HG03060 (cell line): Measurements from ENCODE around the gene PCLAF.
A peak's percentile ranks its signal among the peaks of the same experiment; 100 is the strongest.
"Not testable (repeated sequence)": the region's sequence is repeated elsewhere in the genome, so short reads cannot be mapped to it uniquely, and the experiment has no call there.

Experiments used
- ATAC-seq: cut with Tn5 transposase; IDR thresholded peaks from one replicate; pipeline ENCODE4 v1.9.1; 2021; ENCODE audit warnings: low read depth, moderate number of reproducible peaks; ENCODE audit not compliant: unreplicated experiment

The PCLAF gene

DNA sequence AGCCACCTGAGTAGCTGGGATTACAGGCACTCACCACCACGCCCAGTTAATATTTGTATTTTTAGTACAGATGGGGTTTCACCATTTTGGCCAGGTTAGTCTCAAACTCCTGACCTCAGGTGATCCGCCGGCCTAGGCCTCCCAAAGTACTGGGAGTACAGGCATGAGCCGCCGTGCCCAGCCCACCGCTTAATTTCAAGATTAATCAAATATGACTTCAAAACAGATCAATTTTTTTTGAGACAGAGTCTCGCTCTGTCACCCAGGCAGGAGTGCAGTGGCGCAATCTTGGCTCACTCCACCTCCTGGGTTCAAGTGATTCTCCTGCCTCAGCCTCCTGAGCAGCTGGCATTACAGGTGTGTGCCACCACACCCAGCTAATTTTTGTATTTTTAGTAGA lies 9.9 kb downstream of the PCLAF start:
- ATAC-seq: not testable (repeated sequence)

DNA sequence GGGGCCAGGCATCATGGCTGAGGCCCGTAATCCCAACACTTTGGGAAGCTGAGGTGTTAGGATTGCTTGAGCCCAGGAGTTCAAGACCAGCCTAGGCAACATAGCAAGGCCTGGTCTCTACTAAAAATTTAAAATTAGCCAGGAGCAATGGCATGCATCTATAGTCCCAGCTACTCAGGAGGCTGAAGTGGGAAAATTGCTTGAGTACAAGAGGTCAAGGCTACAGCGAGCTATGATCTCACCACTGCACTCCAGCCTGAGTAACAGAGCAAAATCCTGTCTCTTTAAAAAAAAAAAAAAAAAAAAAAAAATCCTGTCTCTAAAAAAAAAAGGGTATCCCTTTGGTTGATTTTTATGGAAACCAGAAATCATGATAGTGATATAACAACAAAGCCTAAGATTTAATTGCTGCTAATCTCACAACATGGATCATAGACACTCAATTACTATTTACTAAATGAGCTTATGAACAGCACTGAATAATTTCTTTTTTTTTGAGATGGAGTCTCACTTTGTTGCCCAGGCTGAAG lies 12.1 kb downstream of the PCLAF start:
- no peak for ATAC-seq

DNA sequence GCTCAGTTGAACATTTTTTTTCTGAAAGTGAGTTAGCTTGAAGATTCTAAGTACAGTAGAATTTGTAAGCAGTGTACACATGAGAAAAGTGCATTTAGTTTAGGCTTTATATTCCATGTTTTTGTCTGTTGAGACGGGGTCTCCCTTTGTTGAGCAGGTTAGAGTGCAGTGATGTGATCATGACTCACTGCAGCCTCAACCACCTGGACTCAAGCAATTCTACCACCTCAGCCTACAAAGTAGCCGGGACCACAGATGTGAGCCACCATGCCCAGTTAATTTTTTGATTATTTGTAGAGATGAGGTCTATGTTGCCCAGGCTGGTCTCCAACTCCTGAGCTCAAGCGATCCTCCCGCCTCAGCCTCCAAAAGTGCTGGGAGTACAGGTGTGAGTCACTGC lies 20.0 kb downstream of the PCLAF start:
- no peak for ATAC-seq

DNA sequence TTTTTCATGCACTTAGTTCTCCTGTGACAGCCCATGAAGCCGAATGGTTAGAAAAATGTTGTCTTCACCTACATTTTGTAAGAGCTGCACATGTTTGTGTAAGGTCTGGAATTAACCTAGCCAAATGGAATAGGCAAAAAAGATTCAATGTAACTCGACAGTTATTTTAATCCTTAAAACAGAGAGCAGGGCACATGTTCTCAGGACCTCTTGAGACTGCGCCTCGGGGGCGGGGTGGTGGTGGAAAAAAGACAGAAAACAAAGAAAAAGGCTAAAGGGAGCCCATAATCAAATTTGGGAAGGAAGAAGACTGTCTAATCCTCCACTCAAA lies 24.6 kb downstream of the PCLAF start:
- no peak for ATAC-seq

DNA sequence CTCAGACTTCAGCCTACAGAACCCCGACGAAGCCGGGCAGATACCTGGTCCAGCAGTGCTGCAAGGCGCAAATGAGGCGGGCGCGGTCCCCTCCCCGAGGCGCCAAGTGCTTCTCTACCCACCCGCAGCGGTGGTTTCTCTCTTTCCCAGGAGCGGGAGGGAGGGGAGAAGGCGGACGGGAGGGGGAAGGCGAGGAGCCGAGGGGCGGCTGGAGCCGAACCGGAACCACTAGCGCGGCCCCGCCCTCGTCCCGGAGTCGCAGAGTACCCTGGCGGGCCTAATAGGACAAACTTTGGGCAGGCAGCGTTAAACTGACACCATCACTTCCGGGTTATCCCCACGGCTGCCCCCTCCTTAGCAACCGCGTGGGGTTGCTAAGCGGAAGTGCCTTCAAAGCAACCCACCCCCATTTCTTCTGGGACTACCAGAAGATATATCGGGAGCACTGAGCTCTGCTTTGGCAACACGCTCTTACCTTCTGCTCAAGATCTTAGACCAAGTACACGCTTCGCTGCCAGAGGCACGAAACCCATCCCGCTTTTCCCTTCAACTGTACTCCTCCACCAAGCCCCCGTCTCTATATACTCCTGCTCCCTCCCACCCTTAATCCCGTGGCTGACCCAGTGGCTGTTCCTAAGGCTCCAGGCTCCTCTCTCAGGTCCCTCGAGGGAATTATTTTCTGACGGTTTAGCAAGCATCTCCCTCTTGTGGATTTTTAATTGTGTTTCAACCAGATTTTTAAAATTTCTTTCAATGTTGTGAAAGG lies 25.1 kb downstream of the PCLAF start, which contains the start of gene CSNK1G1:
CSNK1G1 (minus strand) TSS at position 230 of the 766 bp plus-strand sequence. CDS start 55,674 bp downstream, outside the sequence.
- ATAC-seq: peak; percentile 89

DNA sequence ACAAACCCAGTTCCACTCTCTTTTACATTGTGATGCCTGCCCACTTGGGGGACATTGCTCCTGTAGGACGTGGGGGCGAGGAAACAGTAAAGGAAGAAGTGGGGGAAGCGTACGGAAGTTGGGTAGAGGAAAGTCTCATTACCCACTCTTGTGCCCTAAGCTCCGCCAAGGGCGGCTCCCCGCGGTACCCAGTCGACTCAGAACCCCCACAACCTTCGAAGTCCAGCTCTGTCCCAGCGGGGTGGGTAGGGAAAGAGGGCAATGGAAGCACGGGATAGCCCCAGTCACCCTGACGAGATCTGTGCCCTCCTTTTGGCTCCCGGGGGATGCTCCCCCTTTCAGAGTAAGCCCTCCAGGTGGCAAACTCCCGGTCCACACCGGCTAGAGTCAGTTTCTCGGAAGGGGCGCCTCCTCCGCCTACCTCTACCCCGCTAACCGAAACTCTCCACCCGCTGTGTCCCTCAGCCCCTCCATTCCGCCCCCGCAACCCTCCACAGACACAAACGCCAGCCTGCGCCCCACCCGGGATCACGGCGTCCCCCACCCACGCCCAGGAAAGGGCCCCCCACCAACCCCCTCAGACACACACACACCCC lies 25.8 kb downstream of the PCLAF start:
- ATAC-seq: no peak

DNA sequence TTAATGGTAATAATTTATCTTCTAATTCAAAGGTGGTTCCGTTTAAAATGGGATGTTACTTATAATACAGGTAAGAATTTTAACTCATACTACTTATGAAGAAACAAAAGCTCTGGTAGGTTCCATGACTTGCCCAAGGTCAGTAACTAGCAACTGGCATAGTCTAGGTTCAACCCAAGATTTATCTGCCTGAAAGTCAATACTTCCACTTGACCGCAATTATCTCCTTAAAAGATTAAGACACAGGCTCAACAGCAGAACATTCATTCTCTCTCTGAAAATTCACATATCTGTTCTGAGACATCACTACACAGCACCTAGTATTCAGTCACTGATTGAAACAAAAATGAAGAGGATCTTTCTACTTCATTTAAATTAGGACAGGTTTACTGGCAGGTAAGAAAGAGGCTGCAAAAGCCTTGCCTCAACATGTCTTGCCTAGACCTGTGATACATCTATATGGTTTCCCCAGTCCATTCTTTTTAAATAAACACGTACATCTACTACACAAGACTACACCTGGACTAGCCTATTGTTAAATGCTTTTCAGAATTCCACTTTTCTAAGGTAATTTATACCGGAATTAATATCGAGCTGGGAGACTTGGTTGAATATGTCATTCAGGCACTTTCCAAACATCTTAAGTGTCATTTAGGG lies 26.4 kb downstream of the PCLAF start:
- ATAC-seq: no peak

DNA sequence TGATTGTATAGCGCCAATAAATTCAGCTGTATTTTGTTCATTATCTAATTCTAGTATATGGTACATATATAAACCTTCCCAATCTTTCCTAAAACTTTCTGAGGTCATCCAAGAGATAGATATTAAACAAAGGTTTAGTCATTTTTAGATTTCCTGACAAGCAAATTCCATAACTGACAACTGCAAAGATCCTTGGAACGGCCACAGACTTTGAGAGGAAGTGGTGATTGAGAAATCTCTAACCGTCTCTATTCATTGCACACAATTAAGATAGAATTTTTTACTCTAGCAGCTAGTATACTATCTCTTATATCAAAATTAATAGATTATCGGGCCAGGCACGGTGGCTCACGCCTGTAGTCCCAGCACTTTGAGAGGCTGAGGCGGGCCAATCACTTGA lies 30.0 kb downstream of the PCLAF start:
- ATAC-seq: no peak

DNA sequence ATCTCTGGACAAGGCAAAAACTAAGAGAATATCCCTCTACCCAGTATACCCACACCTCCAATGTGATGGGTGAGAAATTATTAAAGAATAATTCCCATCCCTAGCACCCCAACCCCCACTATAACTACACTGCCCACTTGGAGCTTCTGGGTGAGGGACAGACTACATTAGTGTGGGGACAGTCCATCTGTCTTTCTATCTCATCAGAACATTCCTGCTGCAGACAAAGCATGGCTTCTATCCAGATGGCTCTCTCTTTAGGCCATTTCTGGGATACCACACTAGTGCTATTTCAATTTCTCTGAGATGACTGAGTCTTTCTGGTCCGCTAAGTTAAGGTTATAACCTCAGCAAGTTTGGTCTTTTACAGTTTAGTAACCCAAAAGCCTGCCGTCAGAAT lies 31.9 kb downstream of the PCLAF start:
- ATAC-seq: no peak

DNA sequence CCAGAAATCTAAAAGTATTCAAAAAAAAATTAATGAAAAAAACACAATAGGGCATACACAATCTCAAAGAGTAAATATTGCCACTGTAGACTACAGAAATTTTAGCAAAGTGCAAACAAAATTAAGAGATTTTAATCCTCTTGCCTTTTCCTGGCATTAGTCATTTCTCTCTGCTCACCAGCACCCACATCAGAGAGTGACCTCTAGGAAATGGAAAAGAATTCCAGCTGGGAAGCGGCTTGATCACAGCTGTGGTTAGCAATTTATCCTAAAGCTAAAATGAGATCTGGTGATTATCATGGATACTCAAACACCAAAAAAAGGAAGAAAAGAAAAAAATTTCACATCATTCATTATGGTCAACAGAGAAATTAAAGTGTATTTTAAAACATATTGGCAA lies 32.8 kb downstream of the PCLAF start:
- no peak for ATAC-seq

DNA sequence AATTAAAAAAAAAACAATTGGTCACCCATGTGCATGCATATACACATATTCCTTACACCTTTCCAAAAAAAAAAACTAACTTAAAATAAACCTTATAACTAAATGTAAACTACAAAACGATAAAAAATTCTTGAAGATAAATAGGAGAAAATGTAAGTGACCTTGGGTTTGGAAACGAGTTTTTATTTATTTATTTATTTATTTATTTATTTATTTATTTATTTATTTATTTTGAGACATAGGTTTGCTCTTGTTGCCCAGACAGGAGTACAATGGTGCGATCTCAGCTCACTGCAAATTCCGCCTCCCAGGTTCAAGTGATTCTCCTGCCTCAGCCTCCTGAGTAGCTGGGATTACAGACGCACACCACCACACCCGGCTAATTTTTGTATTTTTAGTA lies 35.0 kb downstream of the PCLAF start:
- not testable (repeated sequence) for ATAC-seq

DNA sequence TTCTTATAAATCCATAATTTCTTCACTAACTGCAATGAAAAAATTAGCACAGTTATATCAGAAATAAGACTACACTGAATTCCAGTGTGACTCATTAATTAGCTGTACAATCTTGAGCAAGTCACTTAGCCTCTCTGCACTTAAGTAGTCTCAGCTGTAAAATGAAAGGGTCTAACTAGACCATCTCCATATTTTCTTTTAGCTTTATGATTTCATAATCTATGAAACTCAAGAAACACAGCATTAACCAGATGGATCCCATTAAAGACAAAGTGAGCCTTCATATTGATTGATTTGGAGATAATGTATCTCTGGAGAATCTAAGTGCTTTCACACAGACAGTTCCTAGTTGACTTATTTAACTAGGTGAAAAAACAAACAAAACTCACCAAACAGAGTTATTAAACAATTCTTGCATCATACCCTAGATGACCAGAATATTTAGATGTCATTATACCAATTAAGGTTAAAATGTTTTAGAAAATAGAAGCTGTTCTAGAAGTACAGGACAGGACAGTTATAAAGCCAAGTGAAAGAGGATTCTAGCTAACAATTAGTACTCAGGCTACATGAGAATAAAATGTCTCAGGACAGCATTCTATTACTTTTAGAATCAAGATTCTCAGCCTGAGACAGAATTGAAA lies 36.5 kb downstream of the PCLAF start:
- ATAC-seq: no peak

DNA sequence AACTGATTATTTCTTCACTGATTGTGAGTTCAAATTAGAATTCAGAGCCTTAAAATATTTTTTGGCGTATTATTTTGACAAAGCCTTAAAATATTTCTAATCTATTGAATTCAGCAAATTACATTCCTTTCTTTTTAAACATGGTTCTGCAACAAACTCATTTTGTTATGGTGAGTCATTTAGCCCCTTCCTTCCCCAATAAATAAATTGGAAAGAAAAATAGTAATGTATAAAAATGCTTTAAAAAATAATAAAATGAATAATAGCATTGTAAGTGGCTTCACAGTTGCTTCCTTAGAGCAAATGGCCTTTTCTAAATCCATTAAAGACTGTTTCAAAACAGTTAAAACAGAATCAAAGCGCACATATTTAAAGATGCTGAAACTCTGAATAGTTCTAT lies 37.4 kb downstream of the PCLAF start:
- ATAC-seq: no peak

DNA sequence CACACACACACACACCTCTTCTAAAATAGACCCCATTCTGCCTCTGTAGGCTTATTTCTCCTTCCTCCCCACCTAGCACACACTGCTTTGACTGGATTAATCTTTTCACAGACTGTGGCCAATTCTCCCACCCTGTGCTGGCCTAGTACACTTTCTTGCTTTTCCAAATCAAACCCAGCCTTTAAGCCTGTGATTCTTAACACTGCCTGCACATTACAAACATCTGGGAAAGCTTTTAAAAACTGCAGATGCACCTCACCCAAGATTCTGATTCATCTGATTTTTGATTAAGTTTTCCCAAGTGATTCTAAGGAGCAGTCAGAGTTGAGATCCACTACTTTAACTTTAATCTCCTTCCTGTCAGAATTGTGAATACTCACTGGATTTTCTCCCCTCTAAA lies 38.0 kb downstream of the PCLAF start:
- ATAC-seq: no peak

DNA sequence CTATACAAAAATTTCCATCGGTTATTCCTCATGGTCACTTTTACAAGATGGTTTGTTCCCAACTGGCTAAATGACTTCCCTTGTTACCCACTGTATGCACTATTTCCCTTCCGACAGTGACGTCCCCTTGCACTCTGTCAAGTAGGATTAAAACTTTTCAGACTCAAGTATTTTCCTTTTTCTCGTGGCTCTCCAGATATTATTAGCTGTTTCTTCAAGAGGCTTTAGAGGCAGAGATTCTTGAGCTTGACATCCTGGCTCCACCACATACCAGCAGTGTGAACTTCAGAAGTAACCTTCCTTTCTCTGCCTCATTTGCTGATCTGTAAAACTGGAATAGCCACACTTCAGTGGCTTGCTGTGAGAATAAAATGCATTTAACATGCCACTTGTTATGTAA lies 39.3 kb downstream of the PCLAF start:
- no peak for ATAC-seq

DNA sequence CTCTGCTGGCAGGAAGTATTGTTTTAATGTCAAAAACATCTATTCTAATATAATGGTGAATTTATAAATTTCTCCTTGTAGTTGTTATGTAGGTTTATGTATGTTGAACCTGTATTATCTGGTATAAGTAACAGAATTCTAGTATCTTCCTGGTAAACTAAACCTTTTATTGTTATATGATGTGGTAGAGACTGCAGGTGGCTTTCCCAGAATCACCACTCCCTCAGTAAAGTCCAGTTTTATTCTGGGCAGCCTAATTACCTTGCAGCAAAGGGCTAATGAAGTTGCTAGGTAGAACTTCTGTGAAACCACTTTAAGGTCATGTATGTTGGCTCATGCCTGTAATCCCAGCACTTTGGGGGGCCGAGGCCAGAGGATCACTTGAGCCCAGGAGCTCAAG lies 40.9 kb downstream of the PCLAF start:
- ATAC-seq: no peak

DNA sequence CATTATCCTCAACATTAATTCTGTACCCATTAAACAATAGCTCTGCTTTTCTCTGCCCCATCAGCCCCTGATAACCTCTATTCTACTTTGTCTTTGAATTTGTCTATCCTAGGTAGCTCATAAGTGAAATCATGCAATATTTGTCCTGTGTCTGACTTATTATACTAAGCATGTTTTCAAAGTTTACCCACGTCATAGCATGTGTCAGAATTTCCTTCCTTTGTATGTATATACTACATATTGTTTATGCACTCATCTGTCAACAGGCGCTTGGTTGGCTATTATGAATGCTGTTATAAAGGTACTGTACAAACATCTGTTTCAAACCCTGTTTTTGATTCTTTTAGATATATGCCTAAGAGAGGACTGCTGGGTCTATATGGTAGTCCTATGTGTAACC lies 43.5 kb downstream of the PCLAF start:
- ATAC-seq: no peak

DNA sequence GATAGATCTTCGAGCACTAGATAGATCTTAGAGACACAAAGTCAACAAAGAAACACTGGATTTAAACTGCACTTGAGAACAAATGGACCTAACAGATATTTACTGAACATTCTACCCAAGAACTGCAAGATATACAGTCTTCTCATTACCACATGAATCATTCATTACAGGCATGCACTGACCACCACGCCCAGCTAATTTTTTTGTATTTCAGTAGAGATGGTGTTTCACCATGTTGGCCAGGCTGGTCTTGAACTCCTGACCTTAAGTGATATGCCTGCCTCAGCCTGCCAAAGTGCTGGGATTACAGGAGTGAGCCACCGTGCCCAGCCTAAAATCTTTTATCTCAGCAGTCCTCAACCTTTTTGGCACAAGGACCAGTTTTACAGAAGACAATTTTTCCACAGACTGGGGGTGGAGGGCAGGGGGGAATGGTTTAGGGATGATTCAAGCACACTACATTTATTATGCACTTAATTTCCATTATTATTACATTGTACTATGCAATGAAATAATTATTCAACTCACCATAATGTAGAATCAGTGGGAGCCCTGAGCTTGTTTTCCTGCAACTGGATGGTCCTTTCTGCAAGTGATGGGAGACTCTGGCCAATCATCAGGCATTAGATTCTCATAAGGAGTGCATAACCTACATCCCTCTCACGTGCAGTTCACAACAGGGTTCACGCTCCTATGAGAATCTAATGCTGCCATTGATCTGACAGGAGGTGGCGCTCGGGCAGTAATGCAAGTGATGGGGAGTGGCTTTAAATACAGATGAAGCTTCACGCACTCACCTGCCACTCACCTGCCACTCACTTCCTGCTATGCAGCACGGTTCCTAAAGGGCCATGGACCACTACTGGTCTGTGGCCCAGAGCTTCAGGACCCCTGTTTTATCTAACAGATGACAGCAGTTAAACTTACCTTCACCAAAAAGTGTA lies 47.0 kb downstream of the PCLAF start:
- ATAC-seq: no peak

DNA sequence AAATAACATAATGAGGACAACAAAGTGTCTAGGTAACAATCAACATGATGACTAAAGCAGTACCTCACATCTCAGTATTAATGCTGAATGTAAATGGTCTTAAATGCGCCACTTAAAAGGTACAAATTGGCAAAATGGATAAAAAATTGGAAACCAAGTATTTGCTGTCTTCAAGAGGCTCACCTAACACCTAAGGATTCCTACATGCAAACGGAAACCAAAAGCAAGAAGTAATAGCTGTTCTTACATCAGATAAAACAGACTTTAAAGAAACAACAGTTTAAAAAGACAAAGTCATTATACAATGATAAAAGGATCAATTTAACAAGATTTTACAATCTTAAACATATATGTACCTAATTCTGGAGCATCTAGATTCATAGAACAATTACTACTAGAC lies 47.7 kb downstream of the PCLAF start:
- no peak for ATAC-seq

DNA sequence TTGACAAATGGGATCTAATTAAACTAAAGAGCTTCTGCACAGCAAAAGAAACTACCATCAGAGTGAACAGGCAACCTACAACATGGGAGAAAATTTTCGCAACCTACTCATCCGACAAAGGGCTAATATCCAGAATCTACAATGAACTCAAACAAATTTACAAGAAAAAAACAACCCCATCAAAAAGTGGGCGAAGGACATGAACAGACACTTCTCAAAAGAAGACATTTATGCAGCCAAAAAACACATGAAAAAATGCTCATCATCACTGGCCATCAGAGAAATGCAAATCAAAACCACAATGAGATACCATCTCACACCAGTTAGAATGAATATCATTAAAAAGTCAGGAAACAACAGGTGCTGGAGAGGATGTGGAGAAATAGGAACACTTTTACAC lies 49.6 kb downstream of the PCLAF start:
- not testable (repeated sequence) for ATAC-seq
